Activated CD8-positive, alpha-beta memory T cell treated with anti-CD3 and anti-CD28 coated beads, Interleukin-2, amount 50 U/mL, for 24 hours (primary cell): Measurements from ENCODE around the gene GRIP2.

Experiments used
- DNase-seq: peaks from one replicate; pipeline ENCODE4 v3.0.0-alpha.2; 2020; ENCODE audit errors: extremely low read depth

GRIP2 gene

GRCh38 chr3:14485981-14486380 lies 54.2 kb downstream of the GRIP2 start:
- no peak for DNase-seq

GRCh38 chr3:14484741-14485140 lies 55.4 kb downstream of the GRIP2 start:
- DNase-seq: no peak

GRCh38 chr3:14483286-14483685 lies 56.9 kb downstream of the GRIP2 start:
- DNase-seq: no peak

- no peak for DNase-seq
These were observed 57.8 kb downstream of the GRIP2 start for GRCh38 chr3:14482271-14482721.

GRCh38 chr3:14481646-14482036 lies 58.5 kb downstream of the GRIP2 start:
- no peak for DNase-seq

- DNase-seq: no peak
These were observed 59.0 kb downstream of the GRIP2 start for GRCh38 chr3:14481018-14481645.

- no peak for DNase-seq
These were observed 59.7 kb downstream of the GRIP2 start for GRCh38 chr3:14480207-14481017.

GRCh38 chr3:14479591-14479990 lies 60.6 kb downstream of the GRIP2 start:
- DNase-seq: no peak

- DNase-seq: no peak
These were observed 61.1 kb downstream of the GRIP2 start for GRCh38 chr3:14478956-14479550.

- no peak for DNase-seq
These were observed 62.7 kb downstream of the GRIP2 start for GRCh38 chr3:14477311-14477935.

GRCh38 chr3:14476583-14477265 lies 63.4 kb downstream of the GRIP2 start:
- DNase-seq: no peak

GRCh38 chr3:14475621-14476020 lies 64.5 kb downstream of the GRIP2 start:
- no peak for DNase-seq

- no peak for DNase-seq
These were observed 65.6 kb downstream of the GRIP2 start for GRCh38 chr3:14474363-14475081.

GRCh38 chr3:14473411-14473891 lies 66.7 kb downstream of the GRIP2 start:
- no peak for DNase-seq

GRCh38 chr3:14472471-14473351 lies 67.4 kb downstream of the GRIP2 start:
- no peak for DNase-seq

GRCh38 chr3:14471690-14472089 lies 68.5 kb downstream of the GRIP2 start:
- DNase-seq: no peak

GRCh38 chr3:14471016-14471415 lies 69.1 kb downstream of the GRIP2 start:
- DNase-seq: no peak

GRCh38 chr3:14470461-14470860 lies 69.7 kb downstream of the GRIP2 start:
- DNase-seq: no peak

GRCh38 chr3:14468621-14468981 lies 71.5 kb downstream of the GRIP2 start:
- DNase-seq: no peak
